K562 (cell line): ENCODE results near the gene ASPA. TPM values are rescaled to one million over a fixed set of nuclear protein-coding genes. Genes with fewer than 3 reads are reported as not detected.

Source experiments
- ATAC-seq: fragments of 200-7000 bp; cut with Tn5 transposase; 3 replicates; pipeline ENCODE4 v1.9.1; 2020; ENCODE audit warnings: moderate library complexity
- BruUV-seq: library from RNA; stranded (reverse); fragments of 400-500 nt; replicated peaks from 2 replicates; lab custom pipeline; 2021; lab: Mats Ljungman, UMichigan
- CTCF ChIA-PET: fragments of 300-600 bp; formaldehyde crosslinking; extraction: SDS; loops from one replicate; lab custom pipeline; 2021; ENCODE audit warnings: low intra/inter-chr PET ratio; lab: Yijun Ruan, JAX
- POLR2A ChIA-PET: fragments of 300-600, 350-650 bp; sonication (Branson Sonifier 250); formaldehyde crosslinking; extraction: SDS; loops from one replicate; lab custom pipeline; 2021; ENCODE audit warnings: antibody characterized with exemption, inconsistent platforms; lab: Yijun Ruan, JAX
- DNase-seq, 4 experiments: peaks; one replicate each; pipeline versions ENCODE4 v3.0.0 to v3.0.0-alpha.2; 2011 to 2018; ENCODE audit warnings: low spot score in 3 of 4, mixed read lengths in 3 of 4; ENCODE audit errors: extremely low read depth in 1 of 4
- FAIRE-seq: peaks from 2 replicates; lab custom pipeline; 2011; peaks lifted over from hg19 to GRCh38; lab: Jason Lieb, UNC
- H2AFZ ChIP-seq: 2 replicates; pipeline ENCODE4 v1.6.0; 2011; ENCODE audit warnings: low read depth, low read length, control low read depth, inconsistent platforms
- H3K27ac ChIP-seq: fragments of 200-600 bp; 3 replicates; pipeline ENCODE4 v1.8.0; 2011; ENCODE audit warnings: low read depth, mild to moderate bottlenecking, control low read depth, inconsistent platforms, low read length, moderate library complexity, mixed read lengths; ENCODE audit errors: extremely low read depth
- H3K27me3 ChIP-seq, 2 experiments: fragments of 300-600 bp in 1 of 2; 2 replicates in 1 of 2; 3 replicates in 1 of 2; pipeline versions ENCODE4 v1.6.0 to v1.8.0; 2011; ENCODE audit warnings: inconsistent platforms in 2 of 2, low read length in 2 of 2, mild to moderate bottlenecking in 1 of 2, mixed read lengths in 1 of 2, moderate library complexity in 1 of 2; ENCODE audit not compliant: control insufficient read depth in 2 of 2, insufficient read depth in 2 of 2
- H3K36me3 ChIP-seq: fragments of 300-600 bp; 3 replicates; pipeline ENCODE4 v1.8.0; 2011; ENCODE audit warnings: mild to moderate bottlenecking, low read length, inconsistent platforms; ENCODE audit not compliant: control insufficient read depth, insufficient read depth
- H3K4me1 ChIP-seq, 2 experiments: fragments of 200-600 bp in 1 of 2; replicated peaks in 1 of 2; 2 replicates in 1 of 2; 3 replicates in 1 of 2; pipeline versions ENCODE4 v1.5.1 to v1.8.0; 2011; ENCODE audit warnings: inconsistent platforms in 2 of 2, low read length in 2 of 2, mild to moderate bottlenecking in 1 of 2, mixed read lengths in 1 of 2, moderate library complexity in 1 of 2; ENCODE audit not compliant: control insufficient read depth in 2 of 2, insufficient read depth in 2 of 2
- H3K4me2 ChIP-seq: 2 replicates; pipeline ENCODE4 v1.6.1; 2011; ENCODE audit warnings: low read length, control low read depth, inconsistent platforms, mixed read lengths; ENCODE audit not compliant: insufficient read depth
- H3K4me3 ChIP-seq: fragments of 200-600 bp; sonication (generic), shearing (Covaris generic); 2 replicates; pipeline ENCODE4 v1.5.1; 2016; ENCODE audit warnings: control low read depth, inconsistent platforms
- H3K79me2 ChIP-seq: fragments of 200-600 bp; 3 replicates; pipeline ENCODE4 v1.8.0; 2011; ENCODE audit warnings: low read length, inconsistent platforms; ENCODE audit not compliant: control insufficient read depth, insufficient read depth
- H3K9ac ChIP-seq, 2 experiments: 2 replicates each; pipeline versions ENCODE4 v1.6.0 to v1.6.1; 2011; ENCODE audit warnings: low read depth in 2 of 2, low read length in 2 of 2, control low read depth in 1 of 2, inconsistent platforms in 1 of 2, mild to moderate bottlenecking in 1 of 2, mixed read lengths in 1 of 2; ENCODE audit not compliant: insufficient read depth in 1 of 2
- H3K9me1 ChIP-seq: one replicate; pipeline ENCODE4 v1.6.0; 2011; ENCODE audit warnings: inconsistent platforms, mild to moderate bottlenecking, low read length, moderate library complexity; ENCODE audit not compliant: control insufficient read depth, insufficient read depth
- H3K9me3 ChIP-seq: replicated peaks from 2 replicates; pipeline ENCODE4 v1.5.1; 2011; ENCODE audit warnings: low read depth, low read length, inconsistent platforms; ENCODE audit not compliant: control insufficient read depth, insufficient read depth
- H4K20me1 ChIP-seq: replicated peaks from 2 replicates; pipeline ENCODE4 v1.6.1; 2011; ENCODE audit warnings: low read length, inconsistent platforms, mixed read lengths; ENCODE audit not compliant: control insufficient read depth, insufficient read depth
- ELF2 ChIP-seq: fragments of 250-450 bp; sonication (Bioruptor Pico); IDR thresholded peaks from 2 replicates; pipeline ENCODE4 v1.5.0; 2021; ENCODE audit warnings: mild to moderate bottlenecking
- JUNB ChIP-seq: fragments of 450-650 bp; formaldehyde crosslinking; conservative IDR thresholded peaks from 2 replicates; pipeline ENCODE4 v1.4.0; 2020; ENCODE audit warnings: mild to moderate bottlenecking
- PATZ1 ChIP-seq: fragments of 250-450 bp; sonication (Bioruptor Pico); IDR thresholded peaks from 2 replicates; pipeline ENCODE4 v1.5.0; 2020; ENCODE audit warnings: mild to moderate bottlenecking, borderline replicate concordance
- SMAD4 ChIP-seq: fragments of 250-450 bp; sonication (Bioruptor Pico); conservative IDR thresholded peaks from 2 replicates; pipeline ENCODE4 v1.8.0; 2021; ENCODE audit warnings: inconsistent platforms, mild to moderate bottlenecking, moderate library complexity
- ZEB2 ChIP-seq: fragments of 450-650 bp; IDR thresholded peaks from 2 replicates; pipeline ENCODE4 v1.6.1; 2016
- ZFX ChIP-seq: sonication (generic); formaldehyde crosslinking; IDR thresholded peaks from 2 replicates; pipeline ENCODE4 v1.8.0; 2022; ENCODE audit warnings: mild to moderate bottlenecking, missing genetic modification reagents, moderate library complexity
- WGBS: fragments of 100-300 bp; shearing (Covaris generic); methylation state at CpG from one replicate; pipeline ENCODE4 v1.1.6; 2016; ENCODE audit warnings: low coverage, mixed read lengths; ENCODE audit not compliant: insufficient coverage; ENCODE audit errors: missing lambda C conversion rate; 5-methylcytosine and 5-hydroxymethylcytosine counted together
- in situ Hi-C: fragments of 300-500 bp; cut with MboI; formaldehyde crosslinking; loops from 4 replicates; pipeline ENCODE4 v1.15.0; 2018; ENCODE audit warnings: inconsistent platforms, mixed read lengths
- intact Hi-C: fragments of 100-400 bp; cut with micrococcal nuclease; formaldehyde crosslinking; loops from 2 replicates; pipeline ENCODE4 v1.14.2; 2022
- polyA plus RNA-seq, 8 experiments: library from polyadenylated mRNA; depleted of rRNA in 4 of 8; stranded (reverse) in 5 of 8; unstranded in 3 of 8; fragments of >200 nt; fragmentation: Nextera tagmentation in 2 of 8; fragmentation: Illumina TruSeq in 1 of 8; extraction: Ambion mirVana in 2 of 8; extraction: Trizol in 1 of 8; gene quantifications; 2 replicates each; pipeline versions ENCODE4 v1.2.1 to v1.2.3, GENCODE V29; 2011 to 2014; ENCODE audit warnings: inconsistent platforms in 1 of 8, missing spikeins in 1 of 8
- total RNA-seq, 7 experiments: library from RNA; depleted of rRNA in 6 of 7; stranded (reverse); fragments of >200 nt in 6 of 7; fragmentation: Illumina TruSeq in 2 of 7; extraction: Trizol in 2 of 7; gene quantifications; 2 replicates each; pipeline versions ENCODE4 v1.2.1 to v1.2.3, GENCODE V29; 2011 to 2021; ENCODE audit warnings: low replicate concordance in 1 of 7

ASPA gene
- total and polyA plus RNA-seq, 9 of the 15 experiments (the other 6 are each of a cell fraction or from before 2014, with no cell fraction given) = not detected

DNA sequence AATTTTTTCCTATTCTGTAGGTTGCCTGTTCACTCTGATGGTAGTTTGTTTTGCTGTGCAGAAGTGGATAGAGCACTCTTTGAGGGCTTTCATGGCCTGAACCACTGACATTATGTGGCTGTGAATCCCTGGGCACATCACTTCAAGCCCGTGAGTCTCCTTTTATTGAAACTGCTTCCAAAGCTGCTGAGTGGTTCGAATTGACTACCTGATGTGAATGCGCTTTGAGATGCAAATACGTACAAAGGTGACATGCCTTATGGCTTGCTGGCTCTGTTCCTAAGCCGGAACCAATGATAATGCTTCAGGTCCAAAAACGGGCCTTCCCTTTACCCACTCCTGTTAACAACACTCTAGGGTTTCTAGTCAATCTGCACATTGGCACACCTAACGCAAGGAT, 34.3 kb downstream of the ASPA start:
- no peak overlapping the region for H3K4me2 ChIP-seq
- H4K20me1 ChIP-seq = no peaks in the 10 kb centered on the region
- no peaks in the 10 kb centered on the region for H3K9me1 ChIP-seq
- H3K4me3 ChIP-seq = no peak overlapping the region
- no peak overlapping the region for H3K9ac ChIP-seq
- no TSS peak for BruUV-seq
- H3K27ac ChIP-seq = no peak overlapping the region
- H3K9me3 ChIP-seq = no peaks in the 10 kb centered on the region
- H2AFZ ChIP-seq = no peak overlapping the region
- no peaks in the 10 kb centered on the region for H3K36me3 ChIP-seq
- no peak for ATAC-seq
- H3K27me3 ChIP-seq = peaks cover 0 to 24% of the 10 kb centered on the region in 2 experiments; a peak in 1 of 5 replicates
- CTCF ChIA-PET = no interaction called here
- 16% methylated on average over 7 of the region's 7 CpGs for WGBS
- no peaks in the 10 kb centered on the region for H3K79me2 ChIP-seq
- no peak for FAIRE-seq
- DNase-seq = no peak
- in situ Hi-C loops (no loop called here), intact Hi-C loops (no loop called here)
- POLR2A ChIA-PET = no interaction called here
- TF ChIP-seq ZEB2 = no peak
- TF ChIP-seq ZFX (CRISPR knock-in tag) = no peak
- TF ChIP-seq JUNB (CRISPR knock-in tag) = no peak
- no peak for TF ChIP-seq ELF2 (CRISPR knock-in tag)
- TF ChIP-seq SMAD4 = no peak
- H3K4me1 ChIP-seq = no peaks in the 10 kb centered on the region

- no peak for TF ChIP-seq PATZ1 (CRISPR knock-in tag)
- H4K20me1 ChIP-seq = no peaks in the 10 kb centered on the region
- ChIA-PET CTCF (no interaction called here), POLR2A (no interaction called here)
- BruUV-seq = no TSS peak
- no peaks in the 10 kb centered on the region for H3K9me3 ChIP-seq
- no peak for ATAC-seq
- H3K79me2 ChIP-seq = no peaks in the 10 kb centered on the region
- in situ Hi-C loops = no loop called here
- no peaks in the 10 kb centered on the region for H3K9me1 ChIP-seq
- intact Hi-C loops = no loop called here
- no peak for FAIRE-seq
- H3K27ac ChIP-seq = no peak overlapping the region
- H3K9ac ChIP-seq = no peak overlapping the region
- no peaks in the 10 kb centered on the region for H3K36me3 ChIP-seq
- no peaks in the 10 kb centered on the region for H3K4me1 ChIP-seq
- H3K4me2 ChIP-seq = no peak overlapping the region
- no peak overlapping the region for H2AFZ ChIP-seq
- H3K4me3 ChIP-seq = no peak overlapping the region
- H3K27me3 ChIP-seq = peaks cover 0 to 17% of the 10 kb centered on the region in 2 experiments; a peak in 1 of 5 replicates
- no peak for DNase-seq
- WGBS = 23% methylated on average over 7 of the region's 8 CpGs
These were observed 36.2 kb downstream of the ASPA start for GRCh38 chr17:3511852-3512504.
